Right renal pelvis (tissue), 4 donors: ENCODE data around the gene NEDD9. TPM values are rescaled to one million over a fixed set of nuclear protein-coding genes. Genes with fewer than 3 reads are reported as not detected.

Experiments
- DNase-seq, 4 donors: peaks; one replicate each; pipeline ENCODE4 v3.0.0-alpha.2; 2013; ENCODE audit warnings: low read depth in 4 of 4, low spot score in 3 of 4, missing footprints in 1 of 4
- polyA plus RNA-seq, 4 donors: library from polyadenylated mRNA; unstranded; fragments of 120-200 nt; gene quantifications; one replicate each; pipeline ENCODE4 v1.2.1, GENCODE V29; 2013; ENCODE audit not compliant: insufficient read length in 4 of 4

NEDD9 gene
- polyA plus RNA-seq, 4 donors: 58.8 to 76.5 (median 71.6) TPM

DNA sequence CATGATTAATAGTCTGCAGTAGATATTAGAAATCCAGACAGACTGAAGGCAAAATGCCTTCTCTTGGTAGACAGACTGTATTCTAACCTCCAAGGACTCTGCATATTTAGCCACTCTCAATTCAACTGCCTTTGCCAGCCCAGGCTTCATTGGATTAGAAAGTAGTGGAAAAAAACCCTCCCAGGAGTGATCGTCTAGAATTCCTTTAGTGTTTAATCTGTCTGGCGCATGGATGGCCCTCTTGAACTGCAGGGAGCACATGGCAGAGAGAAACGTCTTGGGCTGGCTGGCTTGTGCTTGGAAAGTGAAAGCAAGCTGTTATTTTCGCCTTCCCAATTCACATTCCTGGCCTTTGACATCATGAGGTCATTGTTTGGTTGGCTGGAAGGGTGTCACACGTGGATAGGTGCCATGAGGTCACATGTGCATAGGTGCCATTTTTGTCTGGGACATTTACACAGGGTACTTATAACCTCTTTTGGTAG, 30.9 kb upstream of the NEDD9 start:
- DNase-seq: no peak

- no peak for DNase-seq
Measured at GRCh38 chr6:11262242-11262641, 29.8 kb upstream of the NEDD9 start.

GRCh38 chr6:11260249-11261038, 28.0 kb upstream of the NEDD9 start:
- no peak for DNase-seq

DNA sequence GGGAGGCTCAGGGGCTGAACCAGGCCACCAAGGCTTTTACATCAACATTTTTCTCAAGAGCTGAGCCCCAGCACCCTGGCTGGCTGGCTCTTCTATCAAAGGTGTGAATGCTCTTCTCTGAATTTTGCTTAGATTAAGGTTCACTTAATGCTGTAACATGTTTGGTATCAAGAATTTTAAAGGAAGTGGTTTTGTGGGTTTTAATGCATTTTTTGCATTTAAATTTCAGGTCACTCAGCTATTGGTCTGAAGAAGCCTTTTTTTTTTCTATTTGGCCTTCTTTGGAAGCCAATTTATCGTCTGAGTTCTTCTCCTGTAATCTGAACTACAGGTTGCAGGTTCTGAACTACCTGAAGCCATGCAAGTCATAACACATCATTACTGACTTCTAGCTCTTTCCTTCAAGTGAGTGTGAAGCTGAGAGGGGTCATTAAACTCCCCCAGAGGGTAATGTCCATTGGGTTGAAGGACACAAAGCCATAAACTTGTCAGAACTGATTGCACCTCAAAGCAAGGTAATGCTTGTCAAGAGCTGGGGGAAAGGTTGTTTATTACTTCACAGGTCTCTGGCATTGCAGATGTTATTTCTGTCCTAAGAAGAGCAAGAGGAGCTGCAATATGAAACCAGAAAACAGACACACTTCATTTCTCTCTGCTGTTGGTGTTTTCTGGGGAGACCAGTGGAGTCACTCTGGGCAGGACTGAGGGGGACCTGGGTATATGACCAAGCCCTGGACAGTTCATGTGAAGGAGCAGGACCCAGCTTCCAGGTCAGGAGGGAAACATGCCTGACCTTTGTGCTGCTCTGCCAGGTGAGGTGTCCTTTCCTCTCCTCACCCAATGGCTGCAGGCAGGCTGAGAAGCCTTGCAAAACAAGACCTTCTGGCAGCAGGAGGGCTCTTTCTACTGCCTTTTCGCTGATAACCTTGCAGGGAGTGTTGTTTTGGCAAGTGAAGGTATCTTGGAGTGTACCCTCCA, 26.1 kb upstream of the NEDD9 start:
- DNase-seq: no peak

- DNase-seq: no peak
Measured at GRCh38 chr6:11255610-11256009, 23.1 kb upstream of the NEDD9 start.

GRCh38 chr6:11253594-11253993, 21.1 kb upstream of the NEDD9 start:
- DNase-seq: no peak

DNA sequence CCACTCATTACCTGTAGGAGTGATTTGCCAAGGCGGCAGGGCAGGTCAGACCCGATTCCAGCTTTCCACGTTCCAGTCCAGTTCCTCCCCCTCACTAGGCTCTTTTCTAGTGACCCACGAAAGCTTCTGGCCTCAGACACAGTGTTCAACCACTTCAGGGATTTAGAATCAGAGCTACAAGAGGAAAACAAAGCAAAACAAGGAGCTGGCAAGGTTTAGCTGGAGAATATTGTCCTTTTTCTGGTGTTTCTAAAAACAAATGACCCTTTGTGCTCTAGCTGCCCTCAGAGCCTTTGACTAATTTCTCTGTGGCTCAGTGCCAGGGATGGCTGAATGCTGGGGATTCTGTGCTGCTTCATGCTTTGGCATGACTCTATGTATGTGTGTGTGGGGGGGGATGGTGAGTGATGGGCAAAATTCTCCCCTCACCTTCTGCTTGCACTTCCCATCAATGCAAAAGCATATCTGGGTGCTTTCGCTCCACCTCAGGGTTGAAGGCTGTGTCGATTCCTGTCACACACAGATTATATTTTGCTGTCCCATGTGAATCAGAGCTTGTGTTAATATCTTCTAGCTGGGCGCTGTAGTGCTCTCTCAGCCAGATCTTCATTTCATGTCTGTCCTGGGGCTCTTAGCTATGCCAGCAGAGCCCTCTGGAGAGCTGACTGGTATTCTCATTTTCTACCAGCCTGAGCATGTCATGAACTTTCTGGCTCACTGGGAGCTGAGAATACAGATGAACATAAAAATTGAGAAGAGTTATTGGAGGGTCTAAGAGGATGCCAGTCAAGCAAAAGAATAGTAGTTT, 19.3 kb upstream of the NEDD9 start:
- no peak for DNase-seq

DNA sequence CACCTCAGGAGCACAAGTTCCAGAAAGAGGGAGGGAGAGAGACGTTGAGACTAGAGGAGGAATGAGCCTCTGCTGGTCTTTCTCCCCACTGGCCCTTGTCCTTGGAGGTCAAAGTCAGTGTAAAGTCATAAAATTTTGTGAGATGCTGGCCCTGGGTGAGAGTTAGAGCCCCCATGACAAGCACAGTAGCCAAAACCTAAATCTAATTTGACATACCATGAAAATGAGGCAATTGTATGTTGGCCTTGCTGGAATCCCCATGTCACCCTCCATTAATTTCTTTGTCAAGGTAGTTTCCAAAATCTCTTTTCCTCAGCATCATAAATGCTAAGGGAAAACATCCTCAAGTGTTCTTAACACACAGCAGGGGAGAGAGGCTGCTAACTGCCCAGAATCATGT, 17.6 kb upstream of the NEDD9 start:
- no peak for DNase-seq

- DNase-seq: no peak
Measured at GRCh38 chr6:11248974-11249761, 16.7 kb upstream of the NEDD9 start.

DNA sequence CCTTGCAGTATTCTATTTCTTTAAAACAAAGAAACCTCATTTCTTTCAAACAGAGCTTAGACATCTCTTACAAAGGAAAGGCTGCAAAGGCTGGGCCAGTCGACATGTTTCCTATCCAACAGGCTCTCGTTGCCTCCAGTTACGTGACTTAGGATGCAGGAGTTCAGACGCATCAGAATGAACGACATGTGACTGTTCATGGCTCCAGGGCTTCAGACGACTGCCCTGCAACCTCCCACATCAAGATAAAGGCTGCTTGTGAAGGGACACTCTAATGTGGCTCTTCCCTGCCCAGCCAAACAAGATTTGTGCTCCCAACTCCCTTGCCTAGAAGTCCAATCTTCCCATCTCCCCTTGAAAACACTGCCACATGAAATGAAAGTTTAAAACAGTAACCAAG, 14.3 kb upstream of the NEDD9 start:
- no peak for DNase-seq

GRCh38 chr6:11245381-11246256, 13.2 kb upstream of the NEDD9 start:
- DNase-seq: no peak

DNA sequence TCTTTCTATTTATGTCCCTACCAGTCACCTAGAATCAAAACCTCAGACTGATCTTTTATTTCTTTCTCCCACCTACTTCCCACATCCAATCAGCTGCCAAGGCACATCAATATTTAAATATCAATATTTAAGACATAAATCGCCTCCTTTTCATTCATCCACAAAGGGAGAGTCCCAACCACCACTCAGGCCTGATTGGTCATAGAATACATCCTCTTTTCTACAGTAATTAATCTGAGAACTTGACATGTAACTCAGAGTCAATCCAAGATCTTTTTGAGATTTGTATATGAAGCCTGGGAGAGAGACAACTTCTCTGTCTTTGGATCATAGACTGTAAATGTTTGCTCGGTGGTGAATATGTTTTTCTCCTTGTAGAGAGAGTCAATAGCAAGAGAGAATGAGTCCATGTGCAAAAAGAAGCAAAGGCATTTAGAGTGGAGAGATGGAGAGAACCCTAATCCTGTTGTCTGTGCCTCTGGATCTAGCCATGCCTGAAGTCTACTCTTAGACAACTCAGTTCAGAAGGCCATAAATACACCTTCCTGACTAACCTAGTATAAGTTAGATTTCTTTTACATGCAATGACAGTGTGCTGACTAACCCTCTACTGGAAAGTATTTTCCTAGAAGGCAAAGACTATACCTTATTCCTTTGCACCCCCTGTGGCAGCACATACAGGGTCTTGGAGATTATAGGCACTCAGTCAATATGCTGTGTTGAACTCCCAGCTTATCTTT, 12.1 kb upstream of the NEDD9 start:
- DNase-seq: no peak

DNA sequence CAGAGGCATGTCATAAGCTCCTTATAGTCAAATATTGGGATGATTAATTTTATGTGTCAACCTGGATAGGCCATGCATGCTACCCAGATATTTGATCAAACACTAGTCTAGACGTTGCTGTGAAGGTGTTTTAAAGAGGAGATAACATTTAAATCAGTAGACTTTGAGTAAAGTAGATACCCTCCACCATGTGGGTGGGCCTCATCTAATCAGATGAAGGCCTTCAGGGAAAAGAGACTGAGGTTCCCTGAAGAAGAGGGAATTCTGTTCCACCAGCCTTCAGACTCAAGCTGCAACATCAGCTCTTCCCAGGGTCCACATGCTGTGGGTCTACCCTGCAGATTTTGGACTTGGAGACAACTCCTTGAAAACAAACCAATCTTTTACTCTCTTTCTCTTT, 11.4 kb upstream of the NEDD9 start:
- no peak for DNase-seq

DNA sequence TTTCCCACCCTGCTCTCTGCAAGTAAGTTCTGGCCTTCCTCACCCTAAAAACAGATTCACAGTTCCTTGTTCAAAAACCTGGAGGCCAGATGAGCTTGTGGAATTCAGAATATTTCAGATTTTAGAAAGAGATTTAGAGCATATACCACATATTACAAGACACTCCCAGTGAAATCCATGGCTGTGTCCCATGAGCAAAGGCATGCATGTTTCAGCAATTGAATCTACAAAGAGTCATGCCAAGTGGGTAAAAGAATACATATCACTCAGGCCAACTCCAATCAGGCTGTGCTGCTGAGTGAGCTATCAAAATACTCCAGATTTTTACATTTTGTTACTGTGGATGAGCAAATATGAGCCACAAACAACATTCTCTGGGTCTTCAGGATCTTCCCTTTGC, 10.2 kb upstream of the NEDD9 start:
- no peak for DNase-seq

- DNase-seq: no peak
Measured at GRCh38 chr6:11241793-11242201, 9.3 kb upstream of the NEDD9 start.

GRCh38 chr6:11241154-11241792, 8.8 kb upstream of the NEDD9 start:
- DNase-seq: no peak

GRCh38 chr6:11237956-11238355, 5.5 kb upstream of the NEDD9 start:
- no peak for DNase-seq

- DNase-seq: no peak
Measured at GRCh38 chr6:11237428-11237827, 5.0 kb upstream of the NEDD9 start.
